Ecto neural progenitor cell (in vitro differentiated cells): ENCODE data around the gene CSNK1G1.
"Not testable (repeated sequence)": the region's sequence is repeated elsewhere in the genome, so short reads cannot be mapped to it uniquely, and the experiment has no call there.

Experiments used
- DNase-seq: peaks from one replicate; pipeline ENCODE4 v3.0.0-alpha.2; 2018; ENCODE audit warnings: low spot score

CSNK1G1 gene

GRCh38 chr15:64287953-64288352 lies 68.0 kb downstream of the CSNK1G1 start:
- DNase-seq = no peak

GRCh38 chr15:64286473-64286872 lies 69.5 kb downstream of the CSNK1G1 start:
- no peak for DNase-seq

- DNase-seq = no peak
Observed at GRCh38 chr15:64285871-64286270, 70.1 kb downstream of the CSNK1G1 start.

GRCh38 chr15:64285150-64285549 lies 70.8 kb downstream of the CSNK1G1 start:
- no peak for DNase-seq

GRCh38 chr15:64284042-64284441 lies 71.9 kb downstream of the CSNK1G1 start:
- no peak for DNase-seq

- DNase-seq = no peak
Observed at GRCh38 chr15:64282701-64283100, 73.3 kb downstream of the CSNK1G1 start.

- DNase-seq = no peak
Observed at GRCh38 chr15:64279131-64279530, 76.8 kb downstream of the CSNK1G1 start.

GRCh38 chr15:64275934-64276333 lies 80.0 kb downstream of the CSNK1G1 start:
- no peak for DNase-seq

- no peak for DNase-seq
Observed at GRCh38 chr15:64274341-64274950, 81.5 kb downstream of the CSNK1G1 start.

GRCh38 chr15:64267331-64267973 lies 88.5 kb downstream of the CSNK1G1 start:
- DNase-seq = no peak

GRCh38 chr15:64265188-64265587 lies 90.8 kb downstream of the CSNK1G1 start:
- DNase-seq = not testable (repeated sequence)

- no peak for DNase-seq
Observed at GRCh38 chr15:64264502-64264901, 91.5 kb downstream of the CSNK1G1 start.

GRCh38 chr15:64263567-64263966 lies 92.4 kb downstream of the CSNK1G1 start:
- DNase-seq = no peak

GRCh38 chr15:64256051-64256450 lies 99.9 kb downstream of the CSNK1G1 start:
- DNase-seq = no peak

GRCh38 chr15:64251658-64252057 lies 104.3 kb downstream of the CSNK1G1 start:
- no peak for DNase-seq

- DNase-seq = no peak
Observed at GRCh38 chr15:64251121-64251520, 104.9 kb downstream of the CSNK1G1 start.

- DNase-seq = no peak
Observed at GRCh38 chr15:64249883-64250575, 105.9 kb downstream of the CSNK1G1 start.

- no peak for DNase-seq
Observed at GRCh38 chr15:64249406-64249805, 106.6 kb downstream of the CSNK1G1 start.

GRCh38 chr15:64247906-64248541 lies 107.9 kb downstream of the CSNK1G1 start:
- no peak for DNase-seq

- DNase-seq = no peak
Observed at GRCh38 chr15:64247535-64247905, 108.5 kb downstream of the CSNK1G1 start.

GRCh38 chr15:64246364-64247189 lies 109.4 kb downstream of the CSNK1G1 start:
- no peak for DNase-seq

GRCh38 chr15:64245405-64245804 lies 110.6 kb downstream of the CSNK1G1 start:
- no peak for DNase-seq
